Gastroesophageal sphincter (tissue), 4 donors: ENCODE results near the gene DAB1. TPM values are rescaled to one million over a fixed set of nuclear protein-coding genes. Genes with fewer than 3 reads are reported as not detected.

ENCODE experiments used
- ATAC-seq: fragments of 150-250 bp; one replicate; pipeline ENCODE4 v1.9.1; 2016; ENCODE audit warnings: mild to moderate bottlenecking, moderate library complexity
- H3K27ac ChIP-seq, 4 donors: fragments of 200-600 bp; sonication (generic) in 3 of 4; 1 replicate in 3 of 4; 2 replicates in 1 of 4; pipeline ENCODE4 v1.5.1; 2016 to 2019
- H3K27me3 ChIP-seq: fragments of 200-600 bp; sonication (generic); one replicate; pipeline ENCODE4 v1.5.1; 2019
- H3K36me3 ChIP-seq, 2 donors: fragments of 200-600 bp; sonication (generic); one replicate each; pipeline ENCODE4 v1.5.1; 2019; ENCODE audit warnings: control low read depth in 1 of 2
- H3K4me1 ChIP-seq, 3 donors: fragments of 200-600 bp; sonication (generic); 1 replicate in 2 of 3; 2 replicates in 1 of 3; pipeline ENCODE4 v1.5.1; 2016 to 2019; ENCODE audit warnings: control low read depth in 2 of 3
- H3K4me3 ChIP-seq, 2 donors: fragments of 200-600 bp; sonication (generic); one replicate each; pipeline ENCODE4 v1.5.1; 2019; ENCODE audit warnings: mild to moderate bottlenecking in 1 of 2, moderate library complexity in 1 of 2
- H3K9me3 ChIP-seq, 3 donors: fragments of 200-600 bp; sonication (generic); one replicate each; pipeline ENCODE4 v1.5.1; 2017 to 2019; ENCODE audit warnings: control low read depth in 2 of 3
- EP300 ChIP-seq: sonication (generic); formaldehyde crosslinking; IDR thresholded peaks from one replicate; pipeline ENCODE4 v1.6.1; 2017; ENCODE audit warnings: antibody characterized with exemption, mild to moderate bottlenecking
- POLR2A ChIP-seq, 2 donors: fragments of 450-650 bp; IDR thresholded peaks; one replicate each; pipeline ENCODE4 v1.6.1; 2017; ENCODE audit warnings: antibody characterized with exemption in 2 of 2, mild to moderate bottlenecking in 2 of 2, moderate library complexity in 1 of 2
- POLR2AphosphoS5 ChIP-seq: sonication (generic); formaldehyde crosslinking; IDR thresholded peaks from one replicate; pipeline ENCODE4 v1.6.1; 2017; ENCODE audit warnings: antibody characterized with exemption
- WGBS, 2 donors: methylation state at CpG; one replicate each; pipeline ENCODE4 v1.1.5; 2018; ENCODE audit warnings: low coverage in 1 of 2; 5-methylcytosine and 5-hydroxymethylcytosine counted together
- total RNA-seq, 4 donors: library from RNA; depleted of rRNA; stranded (reverse); fragments of >200 nt; gene quantifications; one replicate each; pipeline ENCODE4 v1.1.0, GENCODE V29; 2016
- TF ChIP-seq, protein P1 (sequence below), 4 experiments: fragments of 200-600 bp in 2 of 4; fragments of 450-650 bp in 2 of 4; sonication (generic) in 1 of 4; IDR thresholded peaks; one replicate each; pipeline ENCODE4 v1.5.1; 2017 to 2019; ENCODE audit warnings: antibody characterized with exemption in 4 of 4, mild to moderate bottlenecking in 2 of 4, moderate library complexity in 2 of 4

Gene DAB1
- total RNA-seq, 4 donors from 2014 or later = 0.47 to 1.6 (median 1.1) TPM

DNA sequence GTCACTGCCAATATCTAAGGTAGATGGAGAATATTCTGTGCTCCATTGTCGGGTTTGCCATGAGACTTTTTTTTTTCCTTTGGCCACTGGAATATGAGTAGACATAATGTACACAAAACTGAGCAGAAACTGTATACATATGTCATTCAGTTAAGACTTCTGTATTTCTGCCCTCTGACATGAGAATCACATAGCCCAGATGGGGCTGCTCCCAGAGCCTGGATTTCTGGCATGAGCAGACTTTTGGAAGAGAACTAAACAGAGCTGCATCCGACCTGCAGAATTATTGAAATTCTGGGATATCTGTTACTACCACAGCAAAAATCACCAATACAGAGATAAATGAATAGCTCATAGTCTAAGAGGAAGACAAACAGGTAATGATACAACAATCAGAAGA is 62.3 kb downstream of the DAB1 start:
- Histone ChIP-seq H3K4me3 (no peak overlapping the region), H3K27me3 (no peaks in the 10 kb centered on the region), H3K9me3 (peaks cover 0 to 5% (median 0%) of the 10 kb centered on the region in 3 donors), H3K36me3 (no peaks in the 10 kb centered on the region), H3K27ac (no peak overlapping the region), H3K4me1 (no peaks in the 10 kb centered on the region)
- 17 to 45% methylated on average over 1 to 2 of the region's 2 CpGs for WGBS, 2 donors
- TF ChIP-seq POLR2AphosphoS5 (no peak), POLR2A (IDR thresholded peaks at IDR 0.05) (no peak)
- no peak for ATAC-seq

DNA sequence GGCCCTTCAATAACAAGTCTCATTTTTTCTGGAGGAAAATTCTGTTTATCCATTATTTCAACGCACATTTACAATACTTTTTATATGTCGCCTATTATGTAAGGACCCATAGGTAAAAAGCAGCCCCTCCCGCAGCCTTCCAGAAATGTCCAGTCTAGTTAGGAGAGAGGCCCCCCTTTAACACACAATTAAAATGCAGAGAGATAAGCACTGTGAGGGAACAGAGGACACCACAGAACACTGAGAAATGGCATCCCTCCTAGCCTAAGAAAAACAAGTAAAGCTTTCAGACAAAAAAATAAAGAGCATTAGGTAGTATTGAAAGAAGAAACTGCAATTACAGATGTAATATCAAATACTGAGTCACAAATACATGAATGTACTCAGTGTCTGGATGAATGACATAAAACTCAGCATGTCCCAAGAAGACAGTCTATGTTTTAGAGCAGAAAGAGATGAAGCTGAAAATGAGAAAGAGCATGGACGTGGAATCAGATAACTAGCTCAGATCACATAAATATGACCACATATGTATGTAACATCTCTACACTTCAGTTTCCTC is 62.9 kb downstream of the DAB1 start:
- Histone ChIP-seq H3K27me3 (no peaks in the 10 kb centered on the region), H3K9me3 (peaks cover 0 to 5% (median 0%) of the 10 kb centered on the region in 3 donors), H3K4me1 (no peaks in the 10 kb centered on the region), H3K36me3 (no peaks in the 10 kb centered on the region), H3K4me3 (no peak overlapping the region), H3K27ac (no peak overlapping the region)
- ATAC-seq = no peak
- no peak for TF ChIP-seq POLR2AphosphoS5
- TF ChIP-seq, protein P1, sequence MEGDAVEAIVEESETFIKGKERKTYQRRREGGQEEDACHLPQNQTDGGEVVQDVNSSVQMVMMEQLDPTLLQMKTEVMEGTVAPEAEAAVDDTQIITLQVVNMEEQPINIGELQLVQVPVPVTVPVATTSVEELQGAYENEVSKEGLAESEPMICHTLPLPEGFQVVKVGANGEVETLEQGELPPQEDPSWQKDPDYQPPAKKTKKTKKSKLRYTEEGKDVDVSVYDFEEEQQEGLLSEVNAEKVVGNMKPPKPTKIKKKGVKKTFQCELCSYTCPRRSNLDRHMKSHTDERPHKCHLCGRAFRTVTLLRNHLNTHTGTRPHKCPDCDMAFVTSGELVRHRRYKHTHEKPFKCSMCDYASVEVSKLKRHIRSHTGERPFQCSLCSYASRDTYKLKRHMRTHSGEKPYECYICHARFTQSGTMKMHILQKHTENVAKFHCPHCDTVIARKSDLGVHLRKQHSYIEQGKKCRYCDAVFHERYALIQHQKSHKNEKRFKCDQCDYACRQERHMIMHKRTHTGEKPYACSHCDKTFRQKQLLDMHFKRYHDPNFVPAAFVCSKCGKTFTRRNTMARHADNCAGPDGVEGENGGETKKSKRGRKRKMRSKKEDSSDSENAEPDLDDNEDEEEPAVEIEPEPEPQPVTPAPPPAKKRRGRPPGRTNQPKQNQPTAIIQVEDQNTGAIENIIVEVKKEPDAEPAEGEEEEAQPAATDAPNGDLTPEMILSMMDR (IDR thresholded peaks at IDR 0.05) = no peak
- TF ChIP-seq POLR2A (IDR thresholded peaks at IDR 0.05) = no peak
- no peak for TF ChIP-seq EP300
- WGBS, 2 donors = 66 to 84% methylated on average over 2 to 4 of the region's 4 CpGs

DNA sequence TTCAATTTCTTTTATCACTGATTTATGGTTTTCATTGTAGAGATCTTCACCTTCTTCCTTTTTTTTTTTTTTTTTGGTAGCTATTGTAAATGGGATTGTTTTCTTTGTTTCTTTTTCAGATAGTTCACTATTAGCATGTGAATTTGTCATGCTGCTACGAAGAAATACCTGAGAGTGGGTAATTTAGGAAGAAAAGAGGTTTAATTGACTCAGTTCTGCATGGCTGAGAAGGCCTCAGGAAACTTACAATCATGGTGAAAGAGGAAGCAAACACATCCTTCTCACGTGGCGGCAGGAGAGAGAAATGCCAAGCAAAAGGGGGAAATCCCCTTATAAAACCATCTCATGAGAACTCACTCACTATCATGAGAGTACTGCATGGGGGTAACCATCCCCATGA is 66.4 kb downstream of the DAB1 start:
- no peak overlapping the region for H3K27ac ChIP-seq
- H3K36me3 ChIP-seq = no peaks in the 10 kb centered on the region
- 71 to 75% methylated on average over 1 to 3 of the region's 3 CpGs for WGBS, 2 donors
- H3K9me3 ChIP-seq = peaks cover 0 to 5% (median 0%) of the 10 kb centered on the region in 3 donors
- no peak overlapping the region for H3K4me3 ChIP-seq
- ATAC-seq = no peak
- H3K4me1 ChIP-seq = no peaks in the 10 kb centered on the region
- TF ChIP-seq, protein P1 (IDR thresholded peaks at IDR 0.05) = no peak
- TF ChIP-seq EP300 (no peak), POLR2A (IDR thresholded peaks at IDR 0.05) (no peak), POLR2AphosphoS5 (no peak)
- H3K27me3 ChIP-seq = no peaks in the 10 kb centered on the region

DNA sequence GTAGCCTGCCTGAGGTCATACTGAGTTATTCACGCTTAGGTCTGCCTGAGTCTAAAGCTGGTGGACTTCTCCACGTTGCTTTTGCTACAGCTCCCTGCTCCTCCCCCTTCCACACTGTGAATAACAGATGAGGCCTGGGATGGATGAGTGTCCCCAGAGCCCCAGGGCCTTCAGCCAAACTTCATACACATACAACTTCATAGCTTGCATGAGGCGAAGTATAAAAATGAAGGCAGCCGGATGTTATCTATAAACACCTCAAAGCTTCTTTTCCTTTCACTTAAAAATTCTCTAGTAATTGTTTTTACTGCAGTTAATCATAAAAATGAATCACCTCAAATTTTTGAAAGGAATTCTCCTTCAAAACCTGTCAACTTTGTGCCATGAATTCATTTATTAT is 70.2 kb downstream of the DAB1 start:
- 15 to 23% methylated on average over 2 to 4 of the region's 4 CpGs for WGBS, 2 donors
- H3K36me3 ChIP-seq = no peaks in the 10 kb centered on the region
- no peak for TF ChIP-seq EP300
- TF ChIP-seq POLR2A (IDR thresholded peaks at IDR 0.05) = no peak
- TF ChIP-seq POLR2AphosphoS5 = no peak
- TF ChIP-seq, protein P1 (IDR thresholded peaks at IDR 0.05) = no peak
- H3K27ac ChIP-seq = no peak overlapping the region
- H3K4me3 ChIP-seq = no peak overlapping the region
- no peaks in the 10 kb centered on the region for H3K4me1 ChIP-seq
- no peaks in the 10 kb centered on the region for H3K27me3 ChIP-seq
- ATAC-seq = no peak
- H3K9me3 ChIP-seq = peaks cover 0 to 4% (median 0%) of the 10 kb centered on the region in 3 donors

DNA sequence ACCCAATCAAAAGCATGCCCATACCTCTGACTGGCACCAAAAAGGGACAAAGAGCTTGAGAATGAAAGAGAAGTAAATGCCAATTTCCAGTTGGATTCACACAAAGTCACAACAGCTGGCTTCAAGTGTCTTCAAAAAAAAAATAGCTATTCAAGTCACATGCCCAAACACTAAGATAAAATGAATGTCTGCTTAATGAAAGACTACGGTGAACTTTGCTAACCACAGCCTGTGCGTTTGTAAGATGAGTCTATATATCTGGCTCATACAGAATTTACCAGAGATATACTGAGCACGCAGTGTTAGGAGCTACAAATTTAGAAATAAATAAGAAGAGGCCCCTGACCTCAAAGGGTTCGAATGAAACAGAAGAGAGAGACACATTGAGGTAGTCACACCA is 73.2 kb downstream of the DAB1 start:
- ATAC-seq = no peak
- Histone ChIP-seq H3K27me3 (no peaks in the 10 kb centered on the region), H3K4me1 (no peaks in the 10 kb centered on the region), H3K9me3 (no peaks in the 10 kb centered on the region), H3K4me3 (no peak overlapping the region), H3K36me3 (no peaks in the 10 kb centered on the region), H3K27ac (no peak overlapping the region)
- WGBS, 2 donors = 45 to 64% methylated on average over 3 to 4 of the region's 4 CpGs
- TF ChIP-seq POLR2A (IDR thresholded peaks at IDR 0.05) (no peak), POLR2AphosphoS5 (no peak), EP300 (no peak)
- TF ChIP-seq, protein P1 (IDR thresholded peaks at IDR 0.05) = no peak
